BJ (cell line): ENCODE data around the gene SH2B2. TPM values are rescaled to one million over a fixed set of nuclear protein-coding genes. Genes with fewer than 3 reads are reported as not detected.

Experiments
- CTCF ChIA-PET: fragments of 350-600 bp; formaldehyde crosslinking; extraction: SDS; loops from one replicate; lab custom pipeline; 2021; ENCODE audit warnings: antibody characterized with exemption, inconsistent platforms; lab: Yijun Ruan, JAX
- POLR2A ChIA-PET: fragments of 300-600 bp; sonication (Branson Sonifier 250); formaldehyde crosslinking; extraction: SDS; loops from one replicate; lab custom pipeline; 2021; ENCODE audit warnings: antibody characterized with exemption; lab: Charles Lee
- DNase-seq: peaks from one replicate; pipeline ENCODE4 v3.0.0-alpha.2; 2011; ENCODE audit warnings: low read depth
- H3K27me3 ChIP-seq: 2 replicates; pipeline ENCODE4 v1.6.0; 2011; ENCODE audit warnings: low read length; ENCODE audit not compliant: control insufficient read depth, insufficient read depth
- H3K36me3 ChIP-seq: 2 replicates; pipeline ENCODE4 v1.5.1; 2011; ENCODE audit warnings: low read length; ENCODE audit not compliant: control insufficient read depth, insufficient read depth
- H3K4me3 ChIP-seq: 2 replicates; pipeline ENCODE4 v1.5.1; 2011; ENCODE audit warnings: low read depth, mild to moderate bottlenecking, control low read depth, low read length
- CTCF ChIP-seq: IDR thresholded peaks from 2 replicates; pipeline ENCODE4 v1.5.1; 2011; ENCODE audit warnings: low read depth, mild to moderate bottlenecking, control low read depth, inconsistent platforms, low read length, moderate library complexity; ENCODE audit not compliant: insufficient read depth
- polyA minus RNA-seq: library from RNA; depleted of rRNA, polyadenylated mRNA; stranded (reverse); fragments of >200 nt; gene quantifications from 2 replicates; pipeline ENCODE4 v1.2.3, GENCODE V29; 2011; rRNA and poly(A)+ RNA removed
- polyA plus RNA-seq: library from polyadenylated mRNA; depleted of rRNA; stranded (reverse); fragments of >200 nt; gene quantifications from 2 replicates; pipeline ENCODE4 v1.2.3, GENCODE V29; 2011; rRNA removed

The SH2B2 gene
- polyA plus RNA-seq (0.56 and 0.58 TPM in 2 replicates), polyA minus RNA-seq (0.72 and 2.0 TPM in 2 replicates)

GRCh38 chr7:102286237-102287110, at the start of gene SH2B2:
Gene SH2B2 (plus strand): TSS chr7:102286868. CDS start chr7:102300551, 13,683 bp downstream.
- peak within 1 kb of the TSS; percentile 79 for H3K4me3 ChIP-seq
- CTCF ChIA-PET, result interaction anchor here (0.6 kb wide), 1 partner anchor 19 kb away, joined by 4 read pairs; no protein-coding TSS in a partner anchor
- no peak for TF ChIP-seq CTCF
- POLR2A ChIA-PET, result interaction anchor here (0.5 kb wide), 1 partner anchor 1036 kb away, joined by 11 read pairs; no protein-coding TSS in a partner anchor
- H3K36me3 ChIP-seq, result no peaks in the 10 kb centered on the region
- H3K27me3 ChIP-seq, result no peaks in the 10 kb centered on the region
- DNase-seq, result no peak

GRCh38 chr7:102239206-102239820, 47.4 kb upstream of the SH2B2 start:
- H3K36me3 ChIP-seq, result peaks cover 3% of the 10 kb centered on the region
- no peak for TF ChIP-seq CTCF
- POLR2A ChIA-PET, result no interaction called here
- H3K27me3 ChIP-seq, result no peaks in the 10 kb centered on the region
- CTCF ChIA-PET, result interaction anchor here (0.7 to 1.1 kb wide), 2 partner anchors 589 to 637 kb away, joined by 3 to 4 read pairs; no protein-coding TSS in a partner anchor
- no peak for DNase-seq
- no peak overlapping the region for H3K4me3 ChIP-seq

GRCh38 chr7:102241431-102241830, 45.2 kb upstream of the SH2B2 start:
- no peak for DNase-seq
- no peaks in the 10 kb centered on the region for H3K27me3 ChIP-seq
- CTCF ChIA-PET, result interaction anchor here (1.2 to 1.5 kb wide), 2 partner anchors 11 to 18 kb away, joined by 4 read pairs; no protein-coding TSS in a partner anchor
- H3K36me3 ChIP-seq, result peaks cover 1% of the 10 kb centered on the region
- no peak overlapping the region for H3K4me3 ChIP-seq
- POLR2A ChIA-PET, result no interaction called here
- no peak for TF ChIP-seq CTCF

- no peaks in the 10 kb centered on the region for H3K27me3 ChIP-seq
- ChIA-PET CTCF (interaction anchor here (0.9 to 2.9 kb wide), 3 partner anchors 8 to 641 kb away, joined by 3 to 9 read pairs (median 4); no protein-coding TSS in a partner anchor), POLR2A (interaction anchor here (0.6 kb wide), 1 partner anchor 242 kb away, joined by 3 read pairs; no protein-coding TSS in a partner anchor)
- peaks cover 2% of the 10 kb centered on the region for H3K36me3 ChIP-seq
- H3K4me3 ChIP-seq, result no peak overlapping the region
- TF ChIP-seq CTCF, result no peak
- no peak for DNase-seq
Measured at GRCh38 chr7:102244601-102245000, 42.1 kb upstream of the SH2B2 start.

- ChIA-PET POLR2A (no interaction called here), CTCF (interaction anchor here (0.7 kb wide), 1 partner anchor 32 kb away, joined by 3 read pairs; no protein-coding TSS in a partner anchor)
- no peak for TF ChIP-seq CTCF
Measured at GRCh38 chr7:102248081-102248455, 38.6 kb upstream of the SH2B2 start.

More at GRCh38 chr7:102248081-102248455, 38.6 kb upstream of the SH2B2 start:
- DNase-seq, result no peak
- Histone ChIP-seq H3K36me3 (peaks cover 5% of the 10 kb centered on the region), H3K4me3 (no peak overlapping the region), H3K27me3 (no peaks in the 10 kb centered on the region)
